Heart right ventricle (tissue), 16 donors: ENCODE measurements around the gene TMEM161A. TPM values are rescaled to one million over a fixed set of nuclear protein-coding genes. Genes with fewer than 3 reads are reported as not detected.
A peak's percentile ranks its signal among the peaks of the same experiment; 100 is the strongest.

Source experiments
- ATAC-seq, 8 donors: fragments of 200-7000 bp; cut with Tn5 transposase; one replicate each; pipeline ENCODE4 v1.9.1; 2020; ENCODE audit warnings: mild to moderate bottlenecking in 8 of 8, moderate library complexity in 8 of 8, moderate number of reproducible peaks in 1 of 8
- DNase-seq, 2 donors: peaks; one replicate each; pipeline ENCODE4 v3.0.0-alpha.2; 2020
- H3K27ac ChIP-seq, 10 donors: fragments of 200-600 bp; sonication (generic) in 2 of 10; one replicate each; pipeline versions ENCODE4 v1.5.0 to v1.8.0; 2020 to 2022; ENCODE audit warnings: mild to moderate bottlenecking in 3 of 10
- H3K27me3 ChIP-seq, 7 donors: fragments of 200-600 bp; one replicate each; pipeline ENCODE4 v1.8.0; 2021 to 2022; ENCODE audit warnings: mild to moderate bottlenecking in 2 of 7
- H3K36me3 ChIP-seq, 9 donors: fragments of 200-600 bp; sonication (generic) in 1 of 9; one replicate each; pipeline versions ENCODE4 v1.5.0 to v1.8.0; 2020 to 2022; ENCODE audit warnings: mild to moderate bottlenecking in 2 of 9
- H3K4me1 ChIP-seq, 9 donors: fragments of 200-600 bp; sonication (generic) in 1 of 9; one replicate each; pipeline versions ENCODE4 v1.5.0 to v1.8.0; 2020 to 2022; ENCODE audit warnings: mild to moderate bottlenecking in 4 of 9
- H3K4me3 ChIP-seq, 10 donors: fragments of 200-600 bp; sonication (generic) in 2 of 10; one replicate each; pipeline versions ENCODE4 v1.5.0 to v1.8.0; 2020 to 2022; ENCODE audit warnings: mild to moderate bottlenecking in 7 of 10, moderate library complexity in 2 of 10
- H3K9me3 ChIP-seq, 11 donors: fragments of 200-600 bp in 10 of 11; sonication (generic) in 2 of 11; one replicate each; pipeline versions ENCODE4 v1.5.0 to v1.8.0; 2013 to 2022; ENCODE audit warnings: mild to moderate bottlenecking in 2 of 11, control low read depth in 1 of 11, moderate library complexity in 1 of 11
- WGBS, 2 donors: extraction: QIAGEN DNeasy Blood & Tissue Kit; methylation state at CpG; one replicate each; pipeline ENCODE4 v1.1.7; 2013; ENCODE audit warnings: inconsistent platforms in 1 of 2; 5-methylcytosine and 5-hydroxymethylcytosine counted together
- intact Hi-C, 10 donors: fragments of 100-400 bp; cut with DNase I; formaldehyde crosslinking; loops; one replicate each; pipeline versions ENCODE4 v1.11.1 to v1.14.2; 2022
- polyA plus RNA-seq, 2 donors: library from polyadenylated mRNA; stranded (reverse); fragments of 200-250 nt; gene quantifications; one replicate each; pipeline ENCODE4 v1.2.3, GENCODE V29; 2013
- total RNA-seq, 10 donors: library from RNA; stranded (reverse); fragmentation: NEBNext Ultra II Directional in 3 of 10; extraction: Animal tissue kit (Norgen Biotek cat#: 25700) in 3 of 10; gene quantifications; one replicate each; pipeline versions ENCODE4 v1.2.1 to v1.2.4, GENCODE V29; 2021 to 2023
- TF ChIP-seq, protein P1 (sequence below), 9 donors: fragments of 200-600 bp; sonication (generic) in 2 of 9; IDR thresholded peaks; one replicate each; pipeline versions ENCODE4 v1.5.0 to v1.8.0; 2021 to 2022; ENCODE audit warnings: antibody characterized with exemption in 9 of 9, mild to moderate bottlenecking in 5 of 9, moderate library complexity in 1 of 9
- donor health status: Arrhythmogenic right ventricular cardiomyopathy.
- donor health status: ischemic (EF 13 %, LVEDD 7.1; RV severe dilation, severe dysfunction).
- donor health status: healthy with polysubstance abuse.
- donor health status: DM: no; HTN: yes; CAD: no.
- donor health status: DM: no; HTN: no; CAD: no.
- donor health status: ischemic (EF 25% LVEDD 6.9; RV normal size, moderate dysfunction).
- donor health status: ischemic (EF 25% LVEDD 5.7; RV mildly dilated, moderate dysfunction).
- donor health status: healthy.
- donor health status: DM: yes; HTN: yes; CAD: no.
- donor health status: Ischemic cardiomyopathy.
- donor health status: ischemic (EF 35%, LVEDD 5.7; RV mildly dilated, moderate dysfunction).
- donor health status: nonischemic (EF 11% LVEDD 7.7; RV severe dilation, severe dysfunction).
- donor health status: DM: yes; HTN: yes; CAD: no.
- donor health status: PGD.
- donor health status: ischemic (EF 29% LVEDD 5.4; RV normal size, mild dysfunction).
- donor health status: nonischemic (EF 23%, LVEDD 6.1; RV moderate dilation, normal function).

The TMEM161A gene
- total and polyA plus RNA-seq, 12 donors: 11.4 to 27.9 (median 22.1) TPM

DNA sequence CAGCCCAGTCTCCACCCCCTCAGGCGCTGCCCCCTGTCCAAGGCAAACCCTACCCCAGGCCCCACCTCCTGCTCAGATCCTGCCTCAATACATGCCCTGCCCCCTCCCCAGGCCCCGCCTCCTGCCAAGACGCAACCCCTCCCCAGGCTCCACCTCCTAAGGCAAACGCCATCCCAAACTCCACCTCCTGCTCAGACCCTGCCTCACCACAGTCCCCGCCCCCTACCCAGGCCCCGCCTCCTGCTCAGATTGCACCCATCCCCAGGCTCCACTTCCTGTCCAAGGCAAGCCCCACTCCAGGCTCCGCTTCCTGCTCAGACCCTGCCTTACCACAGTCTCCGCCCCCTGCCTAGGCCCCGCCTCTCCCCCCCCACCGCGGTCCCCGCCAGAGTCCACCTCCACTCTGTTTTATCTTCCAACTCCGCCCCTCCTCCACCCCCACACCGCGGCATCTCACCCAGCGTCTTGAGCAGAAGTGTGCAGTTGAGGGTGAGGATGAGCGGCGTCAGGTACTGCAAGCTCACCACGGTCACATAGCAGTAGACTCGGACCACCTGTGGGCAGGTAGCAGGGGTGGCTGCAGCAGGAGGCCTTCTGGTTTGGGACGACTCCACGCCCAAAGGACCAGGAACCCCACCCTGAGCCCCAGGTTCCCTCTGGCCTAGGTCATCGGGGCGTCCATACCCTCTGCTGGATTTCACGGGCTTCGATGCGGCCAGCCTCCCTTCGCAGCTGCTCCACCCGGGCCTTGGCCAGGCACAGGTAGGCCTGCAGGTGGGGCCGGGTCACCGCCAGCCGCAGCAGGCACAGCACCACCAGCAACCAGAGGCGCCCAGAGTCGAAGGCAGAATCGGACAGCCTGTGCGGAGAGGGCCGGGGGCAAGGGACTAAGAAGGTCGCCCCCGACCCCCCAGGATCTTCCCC is 17.7 kb downstream of the TMEM161A start:
- ATAC-seq (peak in 7 of 8 donors; percentile 19 to 75 (median 54)), DNase-seq (peak in 1 of 2 donors; percentile 48)
- intact Hi-C loops: no loop called here
- WGBS, 2 donors: 61 to 63% methylated on average over 35 to 39 of the region's 39 CpGs
- H3K4me1 ChIP-seq: no peaks in the 10 kb centered on the region
- H3K4me3 ChIP-seq: no peak overlapping the region
- TF ChIP-seq, protein P1, sequence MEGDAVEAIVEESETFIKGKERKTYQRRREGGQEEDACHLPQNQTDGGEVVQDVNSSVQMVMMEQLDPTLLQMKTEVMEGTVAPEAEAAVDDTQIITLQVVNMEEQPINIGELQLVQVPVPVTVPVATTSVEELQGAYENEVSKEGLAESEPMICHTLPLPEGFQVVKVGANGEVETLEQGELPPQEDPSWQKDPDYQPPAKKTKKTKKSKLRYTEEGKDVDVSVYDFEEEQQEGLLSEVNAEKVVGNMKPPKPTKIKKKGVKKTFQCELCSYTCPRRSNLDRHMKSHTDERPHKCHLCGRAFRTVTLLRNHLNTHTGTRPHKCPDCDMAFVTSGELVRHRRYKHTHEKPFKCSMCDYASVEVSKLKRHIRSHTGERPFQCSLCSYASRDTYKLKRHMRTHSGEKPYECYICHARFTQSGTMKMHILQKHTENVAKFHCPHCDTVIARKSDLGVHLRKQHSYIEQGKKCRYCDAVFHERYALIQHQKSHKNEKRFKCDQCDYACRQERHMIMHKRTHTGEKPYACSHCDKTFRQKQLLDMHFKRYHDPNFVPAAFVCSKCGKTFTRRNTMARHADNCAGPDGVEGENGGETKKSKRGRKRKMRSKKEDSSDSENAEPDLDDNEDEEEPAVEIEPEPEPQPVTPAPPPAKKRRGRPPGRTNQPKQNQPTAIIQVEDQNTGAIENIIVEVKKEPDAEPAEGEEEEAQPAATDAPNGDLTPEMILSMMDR (IDR thresholded peaks at IDR 0.05): no peak
- peaks cover 0 to 50% (median 0%) of the 10 kb centered on the region in 9 donors for H3K36me3 ChIP-seq
- no peaks in the 10 kb centered on the region for H3K27me3 ChIP-seq
- H3K27ac ChIP-seq: no peak overlapping the region
- peaks cover 0 to 18% (median 4%) of the 10 kb centered on the region in 11 donors for H3K9me3 ChIP-seq

- WGBS, 2 donors: 90 to 94% methylated on average over 39 of the region's 39 CpGs
- Histone ChIP-seq H3K9me3 (peaks cover 0 to 18% (median 4%) of the 10 kb centered on the region in 11 donors), H3K27me3 (no peaks in the 10 kb centered on the region), H3K36me3 (peaks cover 0 to 50% (median 0%) of the 10 kb centered on the region in 9 donors), H3K27ac (no peak overlapping the region), H3K4me1 (no peaks in the 10 kb centered on the region), H3K4me3 (no peak overlapping the region)
- ATAC-seq (peak in 1 of 8 donors; percentile 53), DNase-seq (no peak)
- TF ChIP-seq, protein P1 (IDR thresholded peaks at IDR 0.05): no peak
- intact Hi-C loops: no loop called here
Observed at GRCh38 chr19:19119325-19120237, 18.7 kb downstream of the TMEM161A start.

- 71 to 76% methylated on average over 9 of the region's 9 CpGs for WGBS, 2 donors
- no peak overlapping the region for H3K4me3 ChIP-seq
- ATAC-seq: no peak
- DNase-seq: peak in 1 of 2 donors; percentile 43
- peaks cover 0 to 2% (median 0%) of the 10 kb centered on the region in 9 donors for H3K4me1 ChIP-seq
- peaks cover 0 to 23% (median 0%) of the 10 kb centered on the region in 9 donors for H3K36me3 ChIP-seq
- no peaks in the 10 kb centered on the region for H3K27me3 ChIP-seq
- TF ChIP-seq, protein P1 (IDR thresholded peaks at IDR 0.05): peak in 8 of 9 donors; percentile 26 to 62 (median 44)
- intact Hi-C loops: no loop called here
- no peak overlapping the region for H3K27ac ChIP-seq
- H3K9me3 ChIP-seq: no peaks in the 10 kb centered on the region
Observed at GRCh38 chr19:19115954-19116353, 22.3 kb downstream of the TMEM161A start.

DNA sequence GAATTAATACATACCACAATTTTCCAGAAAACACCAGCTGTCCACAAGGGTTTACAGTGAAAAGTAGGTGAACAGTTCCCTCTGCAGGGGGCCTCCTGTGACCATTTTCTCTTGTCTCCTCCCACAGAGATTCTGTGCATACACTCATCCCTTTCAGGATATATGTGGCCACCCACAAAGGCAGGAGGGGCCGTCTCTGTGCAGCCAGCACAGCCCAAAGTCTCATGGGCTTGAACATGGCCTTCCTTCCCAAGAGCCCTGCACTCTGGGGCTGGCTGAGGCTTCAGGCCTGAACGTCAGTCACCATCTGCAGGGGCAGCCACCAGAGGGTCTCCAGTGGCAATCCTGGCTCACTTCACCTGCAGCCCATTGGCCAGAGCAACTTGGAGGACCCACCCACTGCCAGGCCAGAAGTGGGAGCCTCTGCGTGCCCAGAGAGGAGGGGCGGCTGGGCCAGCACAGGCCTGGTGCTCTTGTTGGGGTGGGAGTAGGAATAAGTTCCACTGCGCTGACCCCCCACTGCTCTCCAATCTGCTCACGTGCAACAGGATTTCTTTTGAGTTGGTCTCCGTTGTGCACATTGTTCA is 25.1 kb downstream of the TMEM161A start:
- H3K27ac ChIP-seq: no peak overlapping the region
- TF ChIP-seq, protein P1 (IDR thresholded peaks at IDR 0.05): no peak
- ATAC-seq (no peak), DNase-seq (no peak)
- H3K9me3 ChIP-seq: no peaks in the 10 kb centered on the region
- peaks cover 0 to 19% (median 0%) of the 10 kb centered on the region in 9 donors for H3K4me1 ChIP-seq
- peaks cover 0 to 6% (median 0%) of the 10 kb centered on the region in 9 donors for H3K36me3 ChIP-seq
- no peak overlapping the region for H3K4me3 ChIP-seq
- no peaks in the 10 kb centered on the region for H3K27me3 ChIP-seq
- 49 to 55% methylated on average over 7 of the region's 7 CpGs for WGBS, 2 donors
- intact Hi-C loops: no loop called here
